HCT116 (cell line): ENCODE data around the gene UBQLN4. TPM values are rescaled to one million over a fixed set of nuclear protein-coding genes. Genes with fewer than 3 reads are reported as not detected.

ENCODE experiments used
- ATAC-seq: fragments of 200-7000 bp; cut with Tn5 transposase; 2 replicates; pipeline ENCODE4 v1.9.1; 2020; ENCODE audit warnings: mild to moderate bottlenecking, moderate library complexity
- BruUV-seq: library from RNA; stranded (reverse); fragments of 400-500 nt; replicated peaks from 2 replicates; lab custom pipeline; 2021; lab: Mats Ljungman, UMichigan
- CTCF ChIA-PET: fragments of 300-600 bp; sonication (Branson Sonifier 250); formaldehyde crosslinking; loops from one replicate; lab custom pipeline; 2021; ENCODE audit warnings: antibody characterized with exemption; lab: Charles Lee
- POLR2A ChIA-PET: fragments of 300-600, 350-600 bp; sonication (Branson Sonifier 250); formaldehyde crosslinking; loops from one replicate; lab custom pipeline; 2021; ENCODE audit warnings: antibody characterized with exemption; lab: Charles Lee
- RAD21 ChIA-PET, 2 experiments: fragments of 300-600 bp; sonication (Branson Sonifier 250); formaldehyde crosslinking; loops; one replicate each; lab custom pipeline; 2023; ENCODE audit warnings: low total read pairs in 2 of 2; ENCODE audit not compliant: uncharacterized antibody in 2 of 2, unreplicated experiment in 2 of 2, low non-redundant PET in 1 of 2; lab: Charles Lee
- DNase-seq: peaks from one replicate; pipeline ENCODE4 v3.0.0-alpha.2; 2010; ENCODE audit warnings: low read depth, low spot score
- H2AFZ ChIP-seq: fragments of 200-600 bp; shearing (Covaris generic), sonication (generic); 2 replicates; pipeline ENCODE4 v1.6.1; 2017; ENCODE audit warnings: low read depth, mixed run types, mixed read lengths, antibody characterized with exemption, low read length; ENCODE audit not compliant: poor library complexity, severe bottlenecking
- H3K27ac ChIP-seq: 2 replicates; pipeline ENCODE4 v1.5.1; 2012; ENCODE audit warnings: low read depth, low read length
- H3K27me3 ChIP-seq: fragments of 200-600 bp; sonication (generic); 2 replicates; pipeline ENCODE4 v1.6.1; 2016; ENCODE audit warnings: mixed run types, low read length, mixed read lengths; ENCODE audit not compliant: insufficient read depth
- H3K36me3 ChIP-seq, 2 experiments: fragments of 200-500 bp in 1 of 2; fragments of 200-600 bp in 1 of 2; sonication (Bioruptor generic) in 1 of 2; sonication (generic) in 1 of 2; 2 replicates each; pipeline versions ENCODE4 v1.5.1 to v1.6.1; 2014 to 2016; ENCODE audit warnings: low read length in 2 of 2, inconsistent platforms in 1 of 2, mixed read lengths in 1 of 2, mixed run types in 1 of 2; ENCODE audit not compliant: insufficient read depth in 2 of 2, control insufficient read depth in 1 of 2
- H3K4me1 ChIP-seq, 2 experiments: fragments of 200-600 bp in 1 of 2; sonication (generic) in 1 of 2; 2 replicates each; pipeline versions ENCODE4 v1.5.1 to v1.6.1; 2012 to 2017; ENCODE audit warnings: low read length in 2 of 2, inconsistent platforms in 1 of 2, mild to moderate bottlenecking in 1 of 2, mixed read lengths in 1 of 2, mixed run types in 1 of 2, moderate library complexity in 1 of 2; ENCODE audit not compliant: insufficient read depth in 2 of 2, control insufficient read depth in 1 of 2
- H3K4me2 ChIP-seq: fragments of 200-600 bp; sonication (generic); 2 replicates; pipeline ENCODE4 v1.6.1; 2017; ENCODE audit warnings: mixed run types, low read length, mixed read lengths
- H3K4me3 ChIP-seq, 2 experiments: fragments of 200-600 bp in 1 of 2; sonication (generic) in 1 of 2; replicated peaks in 1 of 2; 2 replicates each; pipeline ENCODE4 v1.5.1; 2011 to 2016; ENCODE audit warnings: low read length in 2 of 2, control low read depth in 1 of 2, low read depth in 1 of 2, mild to moderate bottlenecking in 1 of 2, mixed read lengths in 1 of 2, mixed run types in 1 of 2
- H3K79me2 ChIP-seq: fragments of 200-600 bp; sonication (generic); 2 replicates; pipeline ENCODE4 v1.6.1; 2017; ENCODE audit warnings: mild to moderate bottlenecking, mixed run types, low read length, moderate library complexity, mixed read lengths; ENCODE audit not compliant: insufficient read depth
- H3K9ac ChIP-seq: fragments of 200-600 bp; sonication (generic); 2 replicates; pipeline ENCODE4 v1.6.1; 2016; ENCODE audit warnings: low read length, mixed read lengths
- H3K9me2 ChIP-seq: fragments of 200-600 bp; sonication (generic), shearing (Covaris generic); 2 replicates; pipeline ENCODE4 v1.6.1; 2017; ENCODE audit warnings: mixed run types, mild to moderate bottlenecking, moderate library complexity; ENCODE audit not compliant: insufficient read depth
- H3K9me3 ChIP-seq, 2 experiments: fragments of 200-500 bp in 1 of 2; fragments of 200-600 bp in 1 of 2; sonication (Bioruptor generic) in 1 of 2; sonication (generic) in 1 of 2; 2 replicates each; pipeline ENCODE4 v1.6.1; 2014 to 2017; ENCODE audit warnings: low read length in 2 of 2, mixed read lengths in 2 of 2, inconsistent platforms in 1 of 2, low read depth in 1 of 2, mild to moderate bottlenecking in 1 of 2, mixed run types in 1 of 2, moderate library complexity in 1 of 2; ENCODE audit not compliant: control insufficient read depth in 1 of 2, insufficient read depth in 1 of 2
- H4K20me1 ChIP-seq: fragments of 200-600 bp; sonication (generic), shearing (Covaris generic); 2 replicates; pipeline ENCODE4 v1.6.1; 2017; ENCODE audit warnings: mixed run types, mild to moderate bottlenecking, moderate library complexity; ENCODE audit not compliant: insufficient read depth
- ATF3 ChIP-seq: IDR thresholded peaks from 2 replicates; pipeline ENCODE4 v1.6.1; 2012
- CBX3 ChIP-seq: IDR thresholded peaks from 2 replicates; pipeline ENCODE4 v1.6.1; 2012; ENCODE audit warnings: low read depth
- EGR1 ChIP-seq: IDR thresholded peaks from 2 replicates; pipeline ENCODE4 v1.6.1; 2012; ENCODE audit warnings: low read depth
- ELF1 ChIP-seq: IDR thresholded peaks from 2 replicates; pipeline ENCODE4 v1.6.1; 2012; ENCODE audit warnings: low read depth, borderline replicate concordance
- EZH2 ChIP-seq: fragments of 200-600 bp; sonication (generic); IDR thresholded peaks from 2 replicates; pipeline ENCODE4 v1.6.1; 2017; ENCODE audit warnings: antibody characterized with exemption, mixed run types
- EZH2phosphoT487 ChIP-seq: fragments of 200-600 bp; IDR thresholded peaks from 2 replicates; pipeline ENCODE4 v1.6.1; 2018; ENCODE audit warnings: antibody characterized with exemption, borderline replicate concordance
- FOSL1 ChIP-seq: IDR thresholded peaks from 2 replicates; pipeline ENCODE4 v1.6.1; 2012; ENCODE audit warnings: low read depth
- MAX ChIP-seq: IDR thresholded peaks from 2 replicates; pipeline ENCODE4 v1.6.1; 2012
- POLR2A ChIP-seq: IDR thresholded peaks from 2 replicates; pipeline ENCODE4 v1.7.0; 2011; ENCODE audit warnings: borderline replicate concordance; ENCODE audit not compliant: insufficient read depth, insufficient read length; ENCODE audit errors: extremely low read depth
- RAD21 ChIP-seq: IDR thresholded peaks from 2 replicates; pipeline ENCODE4 v1.6.1; 2012; ENCODE audit warnings: low read depth, mild to moderate bottlenecking
- SIN3A ChIP-seq: IDR thresholded peaks from 2 replicates; pipeline ENCODE4 v1.6.1; 2012; ENCODE audit warnings: low read depth
- SP1 ChIP-seq: IDR thresholded peaks from 2 replicates; pipeline ENCODE4 v1.6.1; 2012; ENCODE audit warnings: low read depth
- SRF ChIP-seq: IDR thresholded peaks from 2 replicates; pipeline ENCODE4 v1.6.1; 2012; ENCODE audit warnings: low read depth
- TCF7L2 ChIP-seq: IDR thresholded peaks from 2 replicates; pipeline ENCODE4 v1.7.0; 2011; ENCODE audit warnings: borderline replicate concordance, inconsistent platforms; ENCODE audit not compliant: insufficient read depth, insufficient read length; ENCODE audit errors: extremely low read depth
- YY1 ChIP-seq: IDR thresholded peaks from 2 replicates; pipeline ENCODE4 v1.6.1; 2011; ENCODE audit warnings: low read length, low read depth, moderate library complexity, mild to moderate bottlenecking; ENCODE audit not compliant: insufficient replicate concordance; ENCODE audit errors: extremely low read depth
- ZBTB33 ChIP-seq: IDR thresholded peaks from 2 replicates; pipeline ENCODE4 v1.6.1; 2011; ENCODE audit warnings: mild to moderate bottlenecking, low read length, moderate library complexity; ENCODE audit not compliant: insufficient replicate concordance; ENCODE audit errors: extremely low read depth
- ZFX ChIP-seq: fragments of 450-650 bp; IDR thresholded peaks from 2 replicates; pipeline ENCODE4 v1.6.1; 2017
- ZNF274 ChIP-seq: fragments of 200-500 bp; sonication (Bioruptor generic); IDR thresholded peaks from 2 replicates; pipeline ENCODE4 v1.6.1; 2014; ENCODE audit warnings: mild to moderate bottlenecking, low read depth, low read length, inconsistent platforms
- intact Hi-C: fragments of 100-400 bp; cut with micrococcal nuclease; formaldehyde crosslinking; loops from 2 replicates; pipeline ENCODE4 v1.10.0; 2022
- total RNA-seq: library from RNA; stranded (reverse); gene quantifications from one replicate; pipeline ENCODE4 v1.2.1, GENCODE V29; 2021; ENCODE audit not compliant: unreplicated experiment

Gene UBQLN4
- total RNA-seq, 1 experiment from 2014 or later, result 68.4 TPM

- no peak overlapping the region for H2AFZ ChIP-seq
- H3K27me3 ChIP-seq, result no peaks in the 10 kb centered on the region
- no peak overlapping the region for H3K4me3 ChIP-seq
- H3K79me2 ChIP-seq, result no peaks in the 10 kb centered on the region
- H3K4me2 ChIP-seq, result peak overlapping the region; percentile 11; the same call in 1 of the 2 replicates
- POLR2A ChIA-PET, result no interaction called here
- no TSS peak for BruUV-seq
- RAD21 ChIA-PET, result no interaction called here
- no peak for ATAC-seq
- H3K27ac ChIP-seq, result no peak overlapping the region
- intact Hi-C loops, result loop anchor here (10.0 kb wide), 1 partner anchor 63 kb away; the partner anchor contains the start of gene RAB25
- no peak overlapping the region for H3K9ac ChIP-seq
- peaks cover 7 to 43% of the 10 kb centered on the region in 2 experiments for H3K4me1 ChIP-seq
- H3K36me3 ChIP-seq, result no peaks in the 10 kb centered on the region
- no peaks in the 10 kb centered on the region for H4K20me1 ChIP-seq
- H3K9me3 ChIP-seq, result no peaks in the 10 kb centered on the region
- H3K9me2 ChIP-seq, result no peaks in the 10 kb centered on the region
- TF ChIP-seq MAX (no peak), SIN3A (no peak), RAD21 (peak; percentile 46)
- CTCF ChIA-PET, result interaction anchor here (1.6 kb wide), 1 partner anchor 12 kb away, joined by 5 read pairs; no protein-coding TSS in a partner anchor
- DNase-seq, result no peak
These were observed 51.9 kb downstream of the UBQLN4 start for GRCh38 chr1:156001662-156002171.

GRCh38 chr1:156001021-156001661 lies 52.5 kb downstream of the UBQLN4 start:
- no peak overlapping the region for H3K9ac ChIP-seq
- POLR2A ChIA-PET, result no interaction called here
- RAD21 ChIA-PET, result interaction anchor here in 1 of 2 experiments (0.6 kb wide), 1 partner anchor 321 kb away, joined by 3 read pairs; no protein-coding TSS in a partner anchor
- no peaks in the 10 kb centered on the region for H3K9me2 ChIP-seq
- intact Hi-C loops, result loop anchor here (10.0 kb wide), 1 partner anchor 64 kb away; the partner anchor contains the start of gene RAB25
- CTCF ChIA-PET, result interaction anchor here (1.6 kb wide), 1 partner anchor 11 kb away, joined by 5 read pairs; no protein-coding TSS in a partner anchor
- BruUV-seq, result no TSS peak
- H3K27me3 ChIP-seq, result no peaks in the 10 kb centered on the region
- 0 out of 2 replicates have a peak overlapping the region, but pooled peaks have one; percentile 11 for H3K4me2 ChIP-seq
- no peak overlapping the region for H2AFZ ChIP-seq
- no peaks in the 10 kb centered on the region for H3K36me3 ChIP-seq
- no peaks in the 10 kb centered on the region for H3K79me2 ChIP-seq
- H3K4me1 ChIP-seq, result peaks cover 7 to 41% of the 10 kb centered on the region in 2 experiments
- no peaks in the 10 kb centered on the region for H4K20me1 ChIP-seq
- no peaks in the 10 kb centered on the region for H3K9me3 ChIP-seq
- DNase-seq (no peak), ATAC-seq (no peak)
- no peak overlapping the region for H3K4me3 ChIP-seq
- H3K27ac ChIP-seq, result no peak overlapping the region
- no peak for TF ChIP-seq FOSL1
- no peak for TF ChIP-seq RAD21
- TF ChIP-seq POLR2A, result no peak
- TF ChIP-seq TCF7L2, result no peak
- no peak for TF ChIP-seq ELF1
- TF ChIP-seq ZNF274, result no peak
- TF ChIP-seq SRF, result no peak
- no peak for TF ChIP-seq EZH2phosphoT487
- no peak for TF ChIP-seq SIN3A
- no peak for TF ChIP-seq EGR1
- TF ChIP-seq CBX3, result no peak
- TF ChIP-seq SP1, result no peak
- no peak for TF ChIP-seq ZFX
- TF ChIP-seq ATF3, result no peak
- TF ChIP-seq YY1, result no peak
- TF ChIP-seq ZBTB33, result no peak
- no peak for TF ChIP-seq EZH2
